Measurements from ENCODE around the gene PEG3.
"Not testable (repeated sequence)": the region's sequence is repeated elsewhere in the genome, so short reads cannot be mapped to it uniquely, and the experiment has no call there.

The PEG3 gene

GRCh38 chr19:56840451-56841192 lies at the start of gene PEG3, which contains the start of gene ZIM2:
TSS of gene PEG3 (minus strand) at chr19:56840726. CDS start at chr19:56824655, 16,071 bp downstream.
TSS of gene ZIM2 (minus strand) at chr19:56840726. CDS start at chr19:56824277, 16,449 bp downstream.
- no peak for DNase-seq (ENCODE audit: low read depth)

- DNase-seq (ENCODE audit: low read depth), result no peak
Measured at GRCh38 chr19:56885173-56885985, 44.9 kb upstream of the PEG3 start.

- no peak for DNase-seq (ENCODE audit: low read depth)
Measured at GRCh38 chr19:56884441-56884840, 43.9 kb upstream of the PEG3 start.

GRCh38 chr19:56880592-56881190 lies 40.2 kb upstream of the PEG3 start:
- no peak for DNase-seq (ENCODE audit: low read depth)

GRCh38 chr19:56877069-56877715 lies 36.7 kb upstream of the PEG3 start:
- no peak for DNase-seq (ENCODE audit: low read depth)

- no peak for DNase-seq (ENCODE audit: low read depth)
Measured at GRCh38 chr19:56875717-56876116, 35.2 kb upstream of the PEG3 start.

GRCh38 chr19:56874530-56874929 lies 34.0 kb upstream of the PEG3 start:
- DNase-seq (ENCODE audit: low read depth), result no peak

GRCh38 chr19:56873493-56873892 lies 33.0 kb upstream of the PEG3 start:
- DNase-seq (ENCODE audit: low read depth), result no peak

GRCh38 chr19:56869886-56870285 lies 29.4 kb upstream of the PEG3 start:
- DNase-seq (ENCODE audit: low read depth), result no peak

GRCh38 chr19:56868446-56868845 lies 27.9 kb upstream of the PEG3 start:
- DNase-seq (ENCODE audit: low read depth), result no peak

- DNase-seq (ENCODE audit: low read depth), result no peak
Measured at GRCh38 chr19:56866538-56866937, 26.0 kb upstream of the PEG3 start.

- no peak for DNase-seq (ENCODE audit: low read depth)
Measured at GRCh38 chr19:56864443-56865125, 24.1 kb upstream of the PEG3 start.

GRCh38 chr19:56862741-56863140 lies 22.2 kb upstream of the PEG3 start:
- no peak for DNase-seq (ENCODE audit: low read depth)

- DNase-seq (ENCODE audit: low read depth), result not testable (repeated sequence)
Measured at GRCh38 chr19:56860409-56860808, 19.9 kb upstream of the PEG3 start.

- DNase-seq (ENCODE audit: low read depth), result no peak
Measured at GRCh38 chr19:56858026-56858425, 17.5 kb upstream of the PEG3 start.

- no peak for DNase-seq (ENCODE audit: low read depth)
Measured at GRCh38 chr19:56856822-56857221, 16.3 kb upstream of the PEG3 start.

GRCh38 chr19:56852361-56852760 lies 11.8 kb upstream of the PEG3 start:
- DNase-seq (ENCODE audit: low read depth), result not testable (repeated sequence)

GRCh38 chr19:56848166-56848565 lies 7.6 kb upstream of the PEG3 start:
- DNase-seq (ENCODE audit: low read depth), result no peak

- DNase-seq (ENCODE audit: low read depth), result no peak
Measured at GRCh38 chr19:56842412-56842811, 1.9 kb upstream of the PEG3 start.

- no peak for DNase-seq (ENCODE audit: low read depth)
Measured at GRCh38 chr19:56841193-56841543, 642 bp upstream of the PEG3 start.

- DNase-seq (ENCODE audit: low read depth), result no peak
Measured at GRCh38 chr19:56839652-56840450, 675 bp downstream of the PEG3 start.

Measured in activated T-cell treated with anti-CD3 and anti-CD28 coated beads for 48 hours (primary cell).